Transverse colon (tissue), 4 donors: Measurements from ENCODE around the gene QDPR.

Experiments used
- EP300 ChIP-seq: sonication (generic); formaldehyde crosslinking; IDR thresholded peaks from one replicate; pipeline ENCODE4 v1.6.1; 2017; ENCODE audit warnings: antibody characterized with exemption, low read depth
- POLR2A ChIP-seq: fragments of 450-650 bp; IDR thresholded peaks from one replicate; pipeline ENCODE4 v1.6.1; 2016; ENCODE audit warnings: antibody characterized with exemption, mild to moderate bottlenecking, moderate library complexity
- POLR2AphosphoS5 ChIP-seq, 3 donors: sonication (generic); formaldehyde crosslinking; IDR thresholded peaks; one replicate each; pipeline ENCODE4 v1.6.1; 2016; ENCODE audit warnings: antibody characterized with exemption in 3 of 3
- TF ChIP-seq, protein P1 (sequence below), 5 experiments: fragments of 200-600 bp in 3 of 5; fragments of 450-650 bp in 2 of 5; sonication (generic) in 3 of 5; IDR thresholded peaks; 1 replicate in 2 of 5; 2 replicates in 3 of 5; pipeline ENCODE4 v1.5.1; 2016 to 2017; ENCODE audit warnings: antibody characterized with exemption in 5 of 5, inconsistent platforms in 3 of 5, mild to moderate bottlenecking in 2 of 5, moderate library complexity in 1 of 5

DNA sequence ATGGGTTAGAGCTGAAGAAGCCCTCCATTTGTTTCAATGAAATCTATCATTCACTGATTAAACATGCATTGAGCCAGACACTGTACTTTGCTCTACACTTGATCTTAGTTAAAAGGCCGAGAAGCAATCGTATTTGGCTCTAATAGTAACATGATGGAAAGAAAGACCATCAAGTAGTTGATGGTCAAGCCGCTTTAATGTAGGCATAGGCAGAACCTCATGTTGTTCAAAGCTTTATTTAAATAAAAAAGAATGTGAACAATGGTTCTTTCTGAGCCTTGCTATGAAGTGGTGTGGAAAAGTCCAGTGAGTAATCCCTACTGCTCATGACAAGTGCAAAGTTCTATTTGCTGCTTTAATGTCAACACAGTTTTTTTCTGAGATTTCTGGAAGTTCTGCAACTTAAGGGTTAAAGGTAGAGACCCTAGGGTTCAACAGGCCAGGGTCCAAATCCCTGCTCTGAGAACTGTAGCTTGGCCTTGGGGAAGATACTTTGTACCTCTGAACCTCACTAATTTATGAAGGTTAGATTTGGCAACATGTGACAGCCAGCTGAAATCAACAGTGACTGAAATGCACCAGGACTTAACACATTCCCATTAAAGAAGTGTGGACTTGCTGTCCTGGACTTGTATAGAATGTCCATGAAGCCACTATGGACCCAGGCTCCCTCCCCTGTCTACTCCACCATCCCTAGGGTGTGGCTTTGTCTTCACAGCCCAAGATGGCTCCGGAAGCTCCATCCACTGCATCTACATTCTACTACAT lies 47.2 kb upstream of the QDPR start:
- TF ChIP-seq, protein P1, sequence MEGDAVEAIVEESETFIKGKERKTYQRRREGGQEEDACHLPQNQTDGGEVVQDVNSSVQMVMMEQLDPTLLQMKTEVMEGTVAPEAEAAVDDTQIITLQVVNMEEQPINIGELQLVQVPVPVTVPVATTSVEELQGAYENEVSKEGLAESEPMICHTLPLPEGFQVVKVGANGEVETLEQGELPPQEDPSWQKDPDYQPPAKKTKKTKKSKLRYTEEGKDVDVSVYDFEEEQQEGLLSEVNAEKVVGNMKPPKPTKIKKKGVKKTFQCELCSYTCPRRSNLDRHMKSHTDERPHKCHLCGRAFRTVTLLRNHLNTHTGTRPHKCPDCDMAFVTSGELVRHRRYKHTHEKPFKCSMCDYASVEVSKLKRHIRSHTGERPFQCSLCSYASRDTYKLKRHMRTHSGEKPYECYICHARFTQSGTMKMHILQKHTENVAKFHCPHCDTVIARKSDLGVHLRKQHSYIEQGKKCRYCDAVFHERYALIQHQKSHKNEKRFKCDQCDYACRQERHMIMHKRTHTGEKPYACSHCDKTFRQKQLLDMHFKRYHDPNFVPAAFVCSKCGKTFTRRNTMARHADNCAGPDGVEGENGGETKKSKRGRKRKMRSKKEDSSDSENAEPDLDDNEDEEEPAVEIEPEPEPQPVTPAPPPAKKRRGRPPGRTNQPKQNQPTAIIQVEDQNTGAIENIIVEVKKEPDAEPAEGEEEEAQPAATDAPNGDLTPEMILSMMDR (IDR thresholded peaks at IDR 0.05): no peak
- TF ChIP-seq POLR2A (no peak), EP300 (no peak), POLR2AphosphoS5 (IDR thresholded peaks at IDR 0.05) (no peak)
